ENCODE results near the gene CARMIL1. TPM values are rescaled to one million over a fixed set of nuclear protein-coding genes. Genes with fewer than 3 reads are reported as not detected.
A peak's percentile ranks its signal among the peaks of the same experiment; 100 is the strongest.

CARMIL1 gene
- total RNA-seq, 1 experiment from 2014 or later = 23.6 TPM

DNA sequence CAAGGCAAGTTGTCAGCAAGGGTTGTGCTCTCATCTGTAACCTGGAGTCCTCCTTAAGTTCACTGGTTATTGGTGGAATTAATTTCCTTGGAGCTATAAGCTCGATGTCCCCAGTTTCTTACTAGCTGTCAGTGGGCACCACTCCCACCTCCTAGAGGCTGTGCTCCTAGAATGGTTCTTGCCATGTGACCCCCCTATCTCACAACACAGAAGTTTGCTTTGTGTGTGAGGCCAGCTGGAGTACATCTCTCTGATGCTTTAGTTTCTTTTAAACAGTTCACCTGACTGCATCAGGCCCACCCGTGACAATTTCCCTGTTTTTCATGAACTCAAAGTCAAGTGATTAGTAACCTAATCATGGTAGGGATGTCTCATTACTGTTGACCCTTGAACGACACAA is 193.7 kb downstream of the CARMIL1 start:
- Mint-ChIP-seq H3K36me3 (ENCODE audit: insufficient read depth in 1 of 3, low read depth in 3 of 3) (peaks cover 5 to 28% (median 23%) of the 10 kb centered on the region in 3 experiments; a peak in 6 of 7 replicates), H3K4me1 (peaks cover 4 to 8% of the 10 kb centered on the region in 2 experiments; a peak in 3 of 4 replicates), H3K27ac (0 out of 7 replicates have a peak overlapping the region, but pooled peaks of 1 of the 3 experiments have one; percentile 44), H3K27me3 (ENCODE audit: low read depth) (no peaks in the 10 kb centered on the region), H3K9me3 (no peaks in the 10 kb centered on the region), H3K4me3 (no peak overlapping the region)
- H2BK20ac ChIP-seq (ENCODE audit: low read depth, low read length, poor library complexity, severe bottlenecking) = no peak overlapping the region
- no peak overlapping the region for H3K4ac ChIP-seq (ENCODE audit: low read depth, low read length)
- H4K91ac ChIP-seq (ENCODE audit: insufficient read length, low read depth, low read length) = no peak overlapping the region
- no CpG with 5 or more reads among the region's 3 CpGs for WGBS (ENCODE audit: extremely low coverage, insufficient read length, low lambda C conversion rate)
- TF ChIP-seq, protein P1, sequence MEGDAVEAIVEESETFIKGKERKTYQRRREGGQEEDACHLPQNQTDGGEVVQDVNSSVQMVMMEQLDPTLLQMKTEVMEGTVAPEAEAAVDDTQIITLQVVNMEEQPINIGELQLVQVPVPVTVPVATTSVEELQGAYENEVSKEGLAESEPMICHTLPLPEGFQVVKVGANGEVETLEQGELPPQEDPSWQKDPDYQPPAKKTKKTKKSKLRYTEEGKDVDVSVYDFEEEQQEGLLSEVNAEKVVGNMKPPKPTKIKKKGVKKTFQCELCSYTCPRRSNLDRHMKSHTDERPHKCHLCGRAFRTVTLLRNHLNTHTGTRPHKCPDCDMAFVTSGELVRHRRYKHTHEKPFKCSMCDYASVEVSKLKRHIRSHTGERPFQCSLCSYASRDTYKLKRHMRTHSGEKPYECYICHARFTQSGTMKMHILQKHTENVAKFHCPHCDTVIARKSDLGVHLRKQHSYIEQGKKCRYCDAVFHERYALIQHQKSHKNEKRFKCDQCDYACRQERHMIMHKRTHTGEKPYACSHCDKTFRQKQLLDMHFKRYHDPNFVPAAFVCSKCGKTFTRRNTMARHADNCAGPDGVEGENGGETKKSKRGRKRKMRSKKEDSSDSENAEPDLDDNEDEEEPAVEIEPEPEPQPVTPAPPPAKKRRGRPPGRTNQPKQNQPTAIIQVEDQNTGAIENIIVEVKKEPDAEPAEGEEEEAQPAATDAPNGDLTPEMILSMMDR (conservative IDR thresholded peaks at IDR 0.05) = no peak
- no peak overlapping the region for H2BK15ac ChIP-seq (ENCODE audit: low read depth, low read length)
- H4K20me1 ChIP-seq (ENCODE audit: control insufficient read depth, insufficient read depth, insufficient read length) = no peaks in the 10 kb centered on the region
- H3K27ac ChIP-seq (ENCODE audit: insufficient read length, low read depth, low read length) = no peak overlapping the region
- H3K18ac ChIP-seq (ENCODE audit: insufficient read length, low read depth, low read length) = no peak overlapping the region
- no peak overlapping the region for H4K8ac ChIP-seq (replicated peaks; ENCODE audit: insufficient read length, low read depth, low read length)
- no peak overlapping the region for H3K23ac ChIP-seq (ENCODE audit: insufficient read length, low read depth, low read length)
- no peak overlapping the region for H3K56ac ChIP-seq (ENCODE audit: insufficient read length, low read depth, low read length)
- no peak overlapping the region for H3T11ph ChIP-seq (ENCODE audit: low read length)
- no peaks in the 10 kb centered on the region for H3K79me1 ChIP-seq (ENCODE audit: insufficient read depth, low read depth, low read length, poor library complexity, severe bottlenecking)
- no peak overlapping the region for H4K5ac ChIP-seq (ENCODE audit: insufficient read length, low read depth, low read length)
- H3K23me2 ChIP-seq (ENCODE audit: insufficient read length, low read depth, low read length, poor library complexity, severe bottlenecking) = no peaks in the 10 kb centered on the region
- H2AK5ac ChIP-seq (ENCODE audit: insufficient read length, low read length) = no peak overlapping the region
- H3K9me3 ChIP-seq (ENCODE audit: control insufficient read depth, low read depth, low read length) = no peaks in the 10 kb centered on the region
- H3K79me2 ChIP-seq (ENCODE audit: insufficient read depth, low read length) = no peaks in the 10 kb centered on the region
- H3K9ac ChIP-seq (ENCODE audit: extremely low read depth, insufficient read length, low read length) = no peak overlapping the region
- no peak overlapping the region for H2BK12ac ChIP-seq (ENCODE audit: insufficient read length, low read depth, low read length)
- no peaks in the 10 kb centered on the region for H3K27me3 ChIP-seq (ENCODE audit: insufficient read depth, low read length)
- H2AFZ ChIP-seq (ENCODE audit: low read length) = no peak overlapping the region
- DNase-seq = no peak
- no peak overlapping the region for H3K14ac ChIP-seq (ENCODE audit: insufficient read depth, low read length)
- H2BK5ac ChIP-seq (ENCODE audit: insufficient read length, low read length) = no peak overlapping the region
- H2BK120ac ChIP-seq (ENCODE audit: low read depth, low read length, poor library complexity, severe bottlenecking) = no peak overlapping the region
- H3K4me2 ChIP-seq (ENCODE audit: insufficient read depth, insufficient read length, low read length) = no peak overlapping the region
- H3K4me1 ChIP-seq (ENCODE audit: insufficient read depth, low read length) = no peaks in the 10 kb centered on the region

Data from H9 (cell line).